Measurements from ENCODE around the gene SPEM1. TPM values are rescaled to one million over a fixed set of nuclear protein-coding genes. Genes with fewer than 3 reads are reported as not detected.

The SPEM1 gene
- total RNA-seq: not detected

- ATAC-seq: no peak
Observed at GRCh38 chr17:7419819-7420610, at the start of gene SPEM1. SPEM1 (plus strand) TSS chr17:7420324; CDS start chr17:7420385, 61 bp downstream.

- ATAC-seq: no peak
Observed at GRCh38 chr17:7370853-7371252, 49.3 kb upstream of the SPEM1 start.

- ATAC-seq: no peak
Observed at GRCh38 chr17:7374353-7374752, 45.8 kb upstream of the SPEM1 start.

GRCh38 chr17:7379134-7379533, 41.0 kb upstream of the SPEM1 start:
- no peak for ATAC-seq

GRCh38 chr17:7380321-7380720, 39.8 kb upstream of the SPEM1 start:
- ATAC-seq: peak; percentile 27

- peak; percentile 74 for ATAC-seq
Observed at GRCh38 chr17:7380855-7381683, 39.1 kb upstream of the SPEM1 start, which contains the start of gene TNK1. TNK1 (plus strand) TSS chr17:7381089; CDS start chr17:7382927, 1,838 bp downstream.

GRCh38 chr17:7382901-7383300, 37.2 kb upstream of the SPEM1 start:
- no peak for ATAC-seq

GRCh38 chr17:7383371-7383741, 36.8 kb upstream of the SPEM1 start:
- ATAC-seq: no peak

- peak; percentile 31 for ATAC-seq
Observed at GRCh38 chr17:7383742-7384488, 36.2 kb upstream of the SPEM1 start.

GRCh38 chr17:7384489-7385081, 35.5 kb upstream of the SPEM1 start:
- no peak for ATAC-seq

GRCh38 chr17:7388856-7389255, 31.3 kb upstream of the SPEM1 start:
- no peak for ATAC-seq

- ATAC-seq: no peak
Observed at GRCh38 chr17:7389924-7390910, 29.9 kb upstream of the SPEM1 start.

- ATAC-seq: no peak
Observed at GRCh38 chr17:7391307-7391706, 28.8 kb upstream of the SPEM1 start.

GRCh38 chr17:7392696-7393612, 27.2 kb upstream of the SPEM1 start:
- ATAC-seq: no peak

GRCh38 chr17:7393613-7394451, 26.3 kb upstream of the SPEM1 start:
- ATAC-seq: peak; percentile 50

GRCh38 chr17:7394452-7395191, 25.5 kb upstream of the SPEM1 start, which contains the start of gene PLSCR3:
PLSCR3 (minus strand) TSS chr17:7394525; CDS start chr17:7394110, 415 bp downstream.
- peak; percentile 87 for ATAC-seq

- ATAC-seq: no peak
Observed at GRCh38 chr17:7396147-7396546, 24.0 kb upstream of the SPEM1 start.

GRCh38 chr17:7398612-7399011, 21.5 kb upstream of the SPEM1 start:
- ATAC-seq: no peak

Data from esophagus mucosa (tissue), 1 donor.